Hepatic stellate cell (primary cell): ENCODE data around the gene ELMO1.

Source experiments
- DNase-seq: peaks from one replicate; pipeline ENCODE4 v3.0.0; 2011; ENCODE audit warnings: low spot score

ELMO1 gene, protein sequence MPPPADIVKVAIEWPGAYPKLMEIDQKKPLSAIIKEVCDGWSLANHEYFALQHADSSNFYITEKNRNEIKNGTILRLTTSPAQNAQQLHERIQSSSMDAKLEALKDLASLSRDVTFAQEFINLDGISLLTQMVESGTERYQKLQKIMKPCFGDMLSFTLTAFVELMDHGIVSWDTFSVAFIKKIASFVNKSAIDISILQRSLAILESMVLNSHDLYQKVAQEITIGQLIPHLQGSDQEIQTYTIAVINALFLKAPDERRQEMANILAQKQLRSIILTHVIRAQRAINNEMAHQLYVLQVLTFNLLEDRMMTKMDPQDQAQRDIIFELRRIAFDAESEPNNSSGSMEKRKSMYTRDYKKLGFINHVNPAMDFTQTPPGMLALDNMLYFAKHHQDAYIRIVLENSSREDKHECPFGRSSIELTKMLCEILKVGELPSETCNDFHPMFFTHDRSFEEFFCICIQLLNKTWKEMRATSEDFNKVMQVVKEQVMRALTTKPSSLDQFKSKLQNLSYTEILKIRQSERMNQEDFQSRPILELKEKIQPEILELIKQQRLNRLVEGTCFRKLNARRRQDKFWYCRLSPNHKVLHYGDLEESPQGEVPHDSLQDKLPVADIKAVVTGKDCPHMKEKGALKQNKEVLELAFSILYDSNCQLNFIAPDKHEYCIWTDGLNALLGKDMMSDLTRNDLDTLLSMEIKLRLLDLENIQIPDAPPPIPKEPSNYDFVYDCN

DNA sequence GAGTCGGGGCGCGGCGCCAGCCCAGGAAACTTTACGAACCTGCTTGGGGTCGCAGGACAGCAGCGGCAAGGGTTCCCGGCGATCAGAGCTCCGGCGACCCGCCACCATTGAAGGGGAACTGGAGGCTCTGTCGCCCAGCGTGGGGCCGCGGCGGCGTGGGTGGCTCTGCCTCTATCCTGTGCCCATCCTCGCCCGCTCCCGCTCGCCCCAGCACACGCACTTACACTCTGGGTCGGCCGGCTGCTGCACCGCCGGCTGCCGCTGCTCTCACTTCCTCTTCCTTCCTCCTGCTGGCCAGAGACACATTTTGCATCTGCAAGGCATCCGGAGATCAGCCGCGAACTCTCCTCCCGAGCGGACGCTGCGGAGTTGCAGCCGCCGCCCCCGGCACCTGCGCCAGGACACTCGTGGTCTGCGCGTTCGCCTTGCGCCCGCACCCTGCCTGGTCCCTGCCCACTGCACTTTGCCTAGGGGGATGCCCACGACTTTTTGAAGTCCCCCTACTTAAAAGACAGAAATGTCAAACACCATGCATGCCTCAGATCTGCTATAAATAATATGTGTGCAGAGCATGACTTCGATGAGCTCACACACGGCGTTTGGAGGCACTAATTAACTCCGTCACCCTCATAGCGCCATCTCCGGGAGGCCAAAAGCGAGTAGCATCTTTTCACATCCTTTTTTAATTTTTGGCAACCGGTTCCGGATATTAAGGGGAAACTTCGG is at the start of gene ELMO1:
Gene ELMO1, minus strand, starts transcription at position 229 of the 726 bp plus-strand sequence. CDS start 106,174 bp downstream, outside the sequence.
- DNase-seq = peak; percentile 15

DNA sequence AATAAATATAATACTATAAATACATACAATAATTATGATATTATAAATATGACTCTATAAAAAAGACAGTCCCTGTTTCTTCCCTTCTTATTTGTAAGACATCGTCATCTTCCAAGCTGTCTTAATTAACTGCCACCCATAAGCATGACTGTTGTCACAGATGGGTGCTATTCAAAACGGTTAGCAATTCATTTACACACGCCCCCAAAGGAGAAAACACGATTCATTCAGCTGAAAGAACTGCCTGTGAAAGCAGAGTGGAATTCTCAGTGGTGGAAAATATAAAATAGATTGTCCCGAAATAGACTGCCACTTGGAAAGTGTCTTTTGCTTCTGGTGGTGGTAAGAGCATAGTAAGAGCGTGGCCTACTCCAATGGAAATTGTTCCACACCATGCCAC is 48.9 kb upstream of the ELMO1 start:
- no peak for DNase-seq

GRCh38 chr7:37495574-37496184 is 47.0 kb upstream of the ELMO1 start:
- peak; percentile 5 for DNase-seq

- DNase-seq = no peak
These were observed 46.3 kb upstream of the ELMO1 start for GRCh38 chr7:37494926-37495325.

GRCh38 chr7:37493810-37494209 is 45.1 kb upstream of the ELMO1 start:
- DNase-seq = no peak

- DNase-seq = no peak
These were observed 44.5 kb upstream of the ELMO1 start for GRCh38 chr7:37493123-37493522.

DNA sequence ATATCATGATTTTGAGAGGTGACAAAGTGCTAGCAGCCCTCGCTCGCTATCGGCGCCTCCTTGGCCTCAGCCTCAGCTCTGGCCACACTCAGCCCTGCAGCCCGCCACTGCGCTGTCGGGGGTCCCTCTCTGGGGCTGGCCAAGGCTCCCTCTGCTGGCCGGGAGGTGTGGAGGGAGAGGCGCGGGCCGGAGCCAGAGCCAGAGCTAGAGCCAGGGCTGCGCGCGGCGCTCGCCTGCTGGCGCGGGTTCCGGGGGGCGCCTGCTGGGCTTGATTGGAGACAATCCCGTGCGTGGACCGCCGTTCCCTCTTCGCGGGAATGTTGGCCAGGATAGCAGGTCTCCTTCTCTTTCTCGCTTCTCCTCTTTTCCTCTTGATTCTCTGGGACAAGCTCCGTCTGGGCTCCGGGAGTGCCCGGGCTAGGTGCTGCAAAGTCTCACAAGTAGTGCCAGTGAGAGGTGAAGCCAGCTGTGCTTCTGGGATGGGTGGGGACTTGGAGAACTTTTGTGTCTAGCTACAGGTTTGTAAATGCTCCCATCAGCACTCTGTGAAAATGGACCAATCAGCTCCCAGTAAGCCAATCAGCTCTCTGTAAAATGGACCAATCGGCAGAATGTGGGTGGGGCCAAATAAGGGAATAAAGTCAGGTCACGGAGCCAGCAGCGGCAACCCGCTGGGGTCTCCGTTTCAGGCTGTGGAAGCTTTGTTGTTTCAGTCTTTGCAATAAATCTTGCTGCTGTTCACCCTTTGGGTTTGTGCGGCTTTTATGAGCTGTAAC is 43.4 kb upstream of the ELMO1 start:
- no peak for DNase-seq

GRCh38 chr7:37489703-37490102 is 41.0 kb upstream of the ELMO1 start:
- DNase-seq = no peak

DNA sequence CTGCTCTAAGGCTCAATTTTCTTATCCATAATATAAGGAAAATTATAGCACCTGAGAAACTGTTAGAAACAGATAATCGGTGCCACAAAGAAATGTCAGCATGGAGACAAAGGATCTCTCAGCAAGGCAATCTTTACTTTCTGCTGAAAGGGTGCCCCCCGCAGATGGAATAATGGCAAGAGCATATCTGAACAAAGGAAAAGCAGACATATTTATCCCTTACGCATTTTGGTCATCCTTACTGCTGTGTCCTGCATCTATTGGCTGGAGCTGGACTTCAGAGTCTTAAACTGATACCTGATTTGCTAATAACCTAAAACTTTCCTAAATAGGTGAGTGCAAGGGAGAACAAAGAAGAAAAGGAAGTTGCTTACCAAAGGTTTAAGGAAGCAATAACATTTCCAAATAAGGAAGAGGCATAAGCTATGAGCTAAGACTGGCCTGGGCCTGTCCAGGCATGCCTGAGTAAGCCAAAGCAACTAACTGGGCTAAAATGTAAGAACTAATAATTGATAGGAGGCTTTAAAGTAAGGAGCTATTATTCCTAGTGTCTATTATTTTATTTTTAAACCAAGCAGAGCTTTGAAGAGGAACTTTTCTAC is 39.6 kb upstream of the ELMO1 start:
- DNase-seq = no peak

- no peak for DNase-seq
These were observed 35.9 kb upstream of the ELMO1 start for GRCh38 chr7:37484426-37485073.

DNA sequence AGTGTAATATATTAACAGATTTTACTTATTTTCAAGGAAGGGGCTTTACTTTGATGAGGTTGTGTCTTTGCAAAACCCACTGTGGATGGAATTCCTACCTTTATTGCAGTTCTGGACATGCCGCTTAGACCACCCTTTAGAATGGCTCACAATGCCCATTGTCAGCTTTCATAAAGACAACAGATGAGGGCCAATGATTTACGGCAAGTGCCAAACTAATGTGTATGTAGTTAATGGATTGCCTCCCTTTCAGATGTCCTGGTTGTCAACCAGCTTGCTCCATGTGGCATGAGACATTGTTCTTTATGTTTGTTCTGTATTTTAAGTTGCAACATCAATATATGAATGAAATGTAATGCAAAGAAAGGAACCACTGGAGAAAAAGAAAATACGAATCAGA is 35.0 kb upstream of the ELMO1 start:
- no peak for DNase-seq

DNA sequence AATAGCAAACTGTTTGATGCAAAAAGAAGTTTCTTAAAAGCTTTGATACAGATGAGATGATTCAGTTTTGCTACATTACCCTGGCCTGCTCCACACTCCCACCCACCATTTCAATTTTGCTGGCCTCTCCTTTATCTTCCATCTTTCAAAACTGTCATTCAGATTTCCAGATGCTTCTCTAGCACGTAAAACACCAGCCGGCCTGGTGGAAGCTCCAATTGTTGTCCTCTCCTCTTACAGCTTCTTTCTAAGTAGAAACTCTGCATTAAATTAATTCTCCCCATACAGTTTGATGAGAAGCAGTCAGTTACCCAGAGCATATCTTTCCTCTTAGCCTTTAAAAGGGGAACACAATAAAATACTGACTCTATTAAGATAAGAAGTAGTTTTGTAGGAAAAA is 34.3 kb upstream of the ELMO1 start:
- DNase-seq = no peak

- DNase-seq = no peak
These were observed 33.8 kb upstream of the ELMO1 start for GRCh38 chr7:37482505-37482904.

GRCh38 chr7:37481722-37482288 is 33.1 kb upstream of the ELMO1 start:
- no peak for DNase-seq

DNA sequence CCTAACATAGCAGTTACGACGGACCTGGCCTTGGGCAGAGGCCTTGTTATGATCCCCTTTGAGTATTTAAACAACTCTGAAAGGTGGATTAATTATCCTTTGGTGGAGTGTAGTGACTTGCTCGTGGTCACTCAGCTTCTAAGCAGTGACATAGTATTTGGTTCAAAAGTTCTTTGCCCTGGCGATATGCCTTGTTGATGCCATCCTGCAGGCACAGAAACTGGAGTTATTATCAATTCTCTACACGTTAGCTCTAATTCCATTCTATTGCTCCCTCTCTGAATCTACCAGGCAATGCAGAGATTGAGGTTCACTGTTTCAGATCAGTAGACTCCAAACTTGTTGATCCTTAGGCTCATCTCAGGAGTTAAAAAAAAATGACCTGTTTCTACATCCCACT is 32.5 kb upstream of the ELMO1 start:
- DNase-seq = no peak

DNA sequence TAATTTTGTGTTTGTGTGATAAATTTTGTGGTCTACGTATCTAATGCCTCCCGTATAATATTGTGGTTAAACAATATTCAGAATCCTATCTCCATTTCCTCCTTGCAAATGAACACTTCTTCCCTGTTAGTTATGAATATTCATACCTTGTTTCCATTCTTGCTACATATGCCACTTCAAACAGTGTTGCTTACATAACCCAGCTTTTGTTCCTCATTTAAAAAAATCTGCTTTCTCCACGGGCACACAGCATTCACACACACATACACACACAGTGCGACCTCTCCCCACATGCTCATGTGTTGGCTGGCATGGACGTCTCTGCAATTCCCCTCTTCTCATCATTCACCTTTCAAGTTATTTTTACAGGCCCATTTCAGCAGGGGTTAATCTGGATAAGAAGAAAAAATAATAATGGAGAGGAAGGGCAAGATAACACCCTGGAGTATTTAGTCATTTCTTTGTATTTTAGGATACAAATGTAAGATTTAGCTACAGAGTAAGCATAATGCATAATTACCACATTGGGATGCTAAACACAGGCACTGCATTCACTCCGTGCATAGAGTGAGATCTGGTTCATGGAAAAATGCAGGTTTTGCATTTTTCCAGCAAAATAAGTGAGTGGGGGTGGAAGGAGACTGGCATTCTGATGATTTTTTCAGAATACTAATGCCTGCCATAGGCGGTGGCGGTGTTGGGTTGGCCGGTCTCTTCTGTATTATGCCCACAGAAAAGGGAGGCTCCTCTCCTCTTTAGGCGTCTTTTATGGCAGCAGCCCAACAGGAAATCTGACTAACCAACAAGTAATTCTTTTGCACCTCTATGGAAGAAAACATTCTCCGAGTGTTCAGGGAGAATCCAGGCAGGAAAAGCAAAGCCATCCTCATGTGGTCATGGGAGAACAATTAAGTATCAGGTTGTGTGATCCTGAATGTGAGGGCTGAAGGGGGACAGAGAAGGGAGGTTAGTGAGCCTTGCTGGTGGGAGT is 31.7 kb upstream of the ELMO1 start:
- no peak for DNase-seq

GRCh38 chr7:37476881-37477450 is 28.3 kb upstream of the ELMO1 start:
- DNase-seq = no peak

DNA sequence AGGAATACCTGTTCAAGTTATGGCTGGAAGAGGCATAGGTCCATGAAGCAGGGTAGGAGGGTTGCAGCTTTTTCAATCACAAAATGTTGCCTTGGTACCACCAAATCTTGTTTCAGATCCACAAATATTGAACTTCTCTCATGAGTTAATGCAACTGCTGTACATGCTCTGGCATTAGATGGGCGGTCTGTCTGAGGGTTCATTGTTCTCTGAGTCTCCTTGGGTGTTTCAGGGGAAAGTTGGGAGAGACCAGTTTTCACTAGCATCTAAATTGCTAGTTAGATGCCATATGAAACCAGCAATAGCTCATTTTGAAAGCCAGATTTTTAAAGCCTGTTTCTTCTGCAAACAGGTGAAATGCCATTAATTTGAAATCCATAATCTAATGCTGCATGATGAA is 27.8 kb upstream of the ELMO1 start:
- DNase-seq = no peak

DNA sequence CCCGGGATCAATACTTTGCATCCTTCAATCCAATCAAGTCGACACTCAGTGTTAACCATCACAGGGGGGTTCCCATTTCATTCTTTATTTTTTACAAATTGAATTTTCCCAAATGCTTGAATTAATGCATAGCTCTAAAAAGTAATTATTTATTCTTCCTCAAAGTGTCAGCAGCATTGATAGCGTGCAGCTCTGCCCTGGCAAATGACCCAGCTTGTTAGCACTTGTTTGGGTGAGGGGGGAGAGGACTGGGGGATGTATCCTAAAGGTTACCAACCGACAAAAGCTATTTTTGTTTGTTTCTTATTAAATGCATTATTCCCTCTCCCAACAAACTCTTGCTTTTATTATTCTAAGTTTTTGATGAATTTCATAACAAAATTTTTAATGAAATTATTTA is 27.0 kb upstream of the ELMO1 start:
- DNase-seq = no peak
